ENCODE data around the gene DNAH6. TPM values are rescaled to one million over a fixed set of nuclear protein-coding genes. Genes with fewer than 3 reads are reported as not detected.
"Not testable (repeated sequence)": the region's sequence is repeated elsewhere in the genome, so short reads cannot be mapped to it uniquely, and the experiment has no call there.

DNAH6 gene
- polyA plus RNA-seq, 4 donors: 1.7 to 3.0 (median 2.2) TPM

- DNase-seq (ENCODE audit: low read depth in 4 of 4, low spot score in 3 of 4): no peak
Measured at GRCh38 chr2:84731185-84731584, 214.9 kb downstream of the DNAH6 start.

DNA sequence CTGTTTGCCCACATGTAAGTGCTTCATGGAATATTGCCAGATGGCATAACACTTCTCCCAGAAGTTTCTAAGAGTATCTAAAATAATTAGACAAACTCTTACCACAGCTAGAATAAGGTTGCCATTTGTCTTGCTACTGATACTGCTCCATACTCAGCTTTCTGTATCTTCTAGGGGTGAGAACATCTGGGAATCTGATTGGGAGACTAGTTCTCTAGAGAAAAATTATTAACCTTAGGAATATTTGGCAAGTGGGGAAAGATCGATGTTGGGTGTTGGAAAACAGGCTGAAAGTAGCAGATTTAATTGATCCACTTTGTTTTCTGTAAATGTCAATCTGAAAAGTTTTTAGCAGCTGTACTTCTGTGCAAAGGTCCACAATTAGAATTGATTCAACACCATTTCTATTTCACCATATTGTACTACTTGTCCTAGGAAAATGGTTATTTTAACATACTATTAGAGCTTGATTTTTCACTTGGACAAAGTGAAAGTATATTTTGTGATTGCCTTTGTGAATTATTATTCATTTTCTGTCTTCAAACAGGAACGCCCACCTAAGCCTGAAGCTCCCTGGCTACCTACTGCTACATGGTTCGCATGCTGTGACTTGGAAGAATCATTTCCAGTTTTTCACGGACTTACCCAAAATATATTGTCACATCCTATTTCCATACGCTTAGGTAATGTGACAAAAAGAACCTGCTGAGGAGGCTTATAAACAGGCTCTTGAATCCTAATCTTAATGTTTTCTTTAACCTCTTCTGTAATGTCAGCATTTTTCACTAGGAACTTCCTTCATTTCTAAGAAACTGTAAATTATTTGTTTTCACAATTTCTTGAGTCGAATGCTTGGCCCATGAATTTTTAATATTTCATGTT lies 216.8 kb downstream of the DNAH6 start:
- DNase-seq (ENCODE audit: low read depth in 4 of 4, low spot score in 3 of 4): no peak

DNA sequence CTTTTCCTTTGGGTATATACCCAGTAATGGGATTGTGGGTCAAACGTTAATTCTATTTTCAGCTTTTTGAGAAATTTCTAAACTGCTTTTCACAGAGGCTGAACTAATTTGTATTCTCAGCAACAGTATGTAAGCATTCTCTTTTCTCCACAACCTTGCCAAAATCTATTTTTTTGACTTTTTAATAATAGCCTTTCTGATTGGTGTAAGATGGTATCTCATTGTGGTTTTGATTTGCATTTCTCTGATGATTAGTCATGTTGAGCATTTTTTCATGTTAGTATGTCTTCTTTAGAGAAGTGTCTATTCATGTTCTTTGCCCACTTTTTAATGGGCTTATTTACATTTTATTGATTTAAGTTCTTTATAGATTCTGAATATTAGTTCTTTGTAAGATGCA lies 219.1 kb downstream of the DNAH6 start:
- no peak for DNase-seq (ENCODE audit: low read depth in 4 of 4, low spot score in 3 of 4)

DNA sequence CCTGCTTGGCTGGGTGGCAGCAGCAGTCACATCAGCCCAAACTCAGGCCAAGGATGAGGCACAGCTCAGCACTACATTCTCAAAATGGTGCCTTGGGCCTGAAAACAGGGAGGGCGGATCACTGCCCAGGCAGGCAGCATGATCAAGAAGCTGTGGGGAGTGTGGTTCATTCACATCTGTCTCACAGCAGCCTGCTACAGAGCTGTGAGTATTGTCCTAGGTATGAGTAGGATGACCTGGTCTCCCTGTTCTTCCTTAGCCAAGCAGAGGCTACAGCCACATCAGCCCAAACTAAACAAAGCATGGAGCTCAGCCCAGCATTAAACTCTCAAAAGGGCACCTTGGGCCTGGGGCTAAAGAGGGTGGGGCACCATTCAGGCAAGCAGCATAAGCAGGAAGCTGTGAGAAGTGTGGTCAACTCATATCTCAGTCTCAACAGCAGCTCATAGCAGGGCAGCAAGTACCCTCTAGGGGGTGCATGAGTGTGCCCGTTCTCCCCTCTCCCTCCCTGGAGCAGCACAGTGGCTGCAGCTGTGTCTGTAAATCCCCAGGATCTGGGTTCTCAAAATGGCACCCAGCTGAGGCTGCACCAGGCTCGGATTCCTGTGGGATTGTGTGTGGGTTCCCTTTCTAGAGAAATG lies 225.0 kb downstream of the DNAH6 start:
- no peak for DNase-seq (ENCODE audit: low read depth in 4 of 4, low spot score in 3 of 4)

- DNase-seq (ENCODE audit: low read depth in 4 of 4, low spot score in 3 of 4): no peak
Measured at GRCh38 chr2:84748341-84748740, 232.0 kb downstream of the DNAH6 start.

DNA sequence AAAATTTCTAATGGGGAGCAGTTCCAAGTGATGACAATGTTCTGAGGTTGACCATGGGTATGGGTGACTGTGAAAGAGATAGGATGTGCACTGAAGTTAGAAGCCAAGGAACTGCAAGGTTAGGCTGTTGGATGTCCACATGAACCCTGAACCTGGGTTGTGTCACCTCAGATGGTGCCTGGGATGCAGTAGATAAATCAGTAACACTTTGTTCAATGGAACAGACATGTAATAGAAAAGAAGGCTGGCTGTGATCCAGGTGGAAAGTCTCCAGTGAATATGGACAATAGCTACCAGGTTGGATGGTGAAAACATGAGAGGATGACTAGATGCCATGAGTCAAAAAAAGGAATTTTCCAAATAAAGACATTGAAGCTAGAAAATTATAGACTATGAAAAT lies 233.1 kb downstream of the DNAH6 start:
- no peak for DNase-seq (ENCODE audit: low read depth in 4 of 4, low spot score in 3 of 4)

DNA sequence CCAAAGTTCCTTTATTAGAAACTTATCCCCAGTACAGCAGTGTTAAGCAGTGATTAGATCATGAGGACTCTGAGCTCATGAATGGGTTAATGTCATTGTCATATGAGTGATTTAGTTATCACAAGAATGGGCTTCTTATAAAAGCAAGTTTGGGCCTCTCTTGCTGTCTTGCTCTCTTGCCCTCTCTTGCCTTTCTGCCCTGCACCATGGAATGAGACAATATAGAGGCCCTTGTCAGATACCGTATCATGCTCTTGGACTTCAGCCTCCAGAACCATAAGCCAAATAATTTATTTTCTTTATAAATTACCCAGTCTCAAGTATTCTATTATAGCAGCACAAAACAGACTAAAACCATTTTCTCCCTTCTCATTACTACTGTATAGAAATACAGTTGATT lies 238.8 kb downstream of the DNAH6 start:
- no peak for DNase-seq (ENCODE audit: low read depth in 4 of 4, low spot score in 3 of 4)

DNA sequence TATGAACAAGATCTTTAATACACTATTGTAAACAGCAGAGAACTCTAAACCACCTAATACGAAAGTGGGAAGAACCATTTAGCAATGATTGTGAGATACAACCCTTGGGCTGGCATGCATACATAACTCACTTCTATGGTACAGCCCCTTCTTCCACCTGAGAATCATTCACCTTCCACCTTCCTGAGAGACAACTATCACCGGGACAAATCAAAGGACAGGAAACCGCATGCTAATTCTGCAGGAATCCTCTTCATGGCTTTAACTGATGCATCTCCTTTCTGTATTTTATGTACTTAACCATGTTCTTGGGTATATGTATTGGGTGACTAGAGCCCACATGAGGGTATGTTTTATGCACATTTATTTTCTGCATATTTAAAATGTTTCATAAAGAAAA lies 241.3 kb downstream of the DNAH6 start:
- no peak for DNase-seq (ENCODE audit: low read depth in 4 of 4, low spot score in 3 of 4)

GRCh38 chr2:84766791-84767190 lies 250.5 kb downstream of the DNAH6 start:
- no peak for DNase-seq (ENCODE audit: low read depth in 4 of 4, low spot score in 3 of 4)

DNA sequence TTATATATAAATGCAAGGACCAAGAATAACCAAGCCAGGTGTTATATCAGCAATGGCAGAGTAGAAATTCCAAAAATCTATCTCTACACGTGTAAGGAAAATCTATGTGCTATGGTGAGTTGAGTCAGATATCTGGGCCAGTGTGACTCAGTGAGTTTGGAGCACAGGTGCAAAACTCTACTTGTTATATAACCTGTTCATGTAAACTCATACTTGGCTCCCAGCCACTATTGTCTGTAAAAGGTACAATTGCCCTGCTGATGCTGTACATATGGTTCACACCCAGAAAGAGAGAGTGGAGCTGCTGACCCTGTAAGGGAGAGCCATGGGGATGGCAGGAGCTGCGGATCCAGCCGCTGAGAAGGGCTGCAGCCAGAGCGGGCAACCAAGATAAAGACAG lies 252.5 kb downstream of the DNAH6 start:
- DNase-seq (ENCODE audit: low read depth in 4 of 4, low spot score in 3 of 4): no peak

- DNase-seq (ENCODE audit: low read depth in 4 of 4, low spot score in 3 of 4): no peak
Measured at GRCh38 chr2:84770280-84770679, 254.0 kb downstream of the DNAH6 start.

DNA sequence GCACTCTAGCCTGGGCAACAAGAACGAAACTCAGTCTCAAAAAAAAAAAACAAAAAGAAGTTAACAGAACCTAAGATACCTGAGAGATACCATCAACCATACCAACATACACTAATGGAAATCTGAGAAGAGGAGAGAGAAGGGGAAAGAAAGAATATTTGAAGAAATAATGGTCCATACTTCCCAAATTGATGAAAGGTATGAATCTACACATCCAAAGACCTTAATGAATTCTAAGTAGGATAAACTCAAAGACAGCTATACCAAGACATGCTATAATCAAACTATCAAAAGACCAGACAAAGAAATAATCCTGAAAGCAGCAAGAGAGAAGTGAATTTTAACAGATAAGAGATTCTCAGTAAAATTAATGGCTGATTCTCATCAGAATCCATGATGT lies 255.0 kb downstream of the DNAH6 start:
- no peak for DNase-seq (ENCODE audit: low read depth in 4 of 4, low spot score in 3 of 4)

DNA sequence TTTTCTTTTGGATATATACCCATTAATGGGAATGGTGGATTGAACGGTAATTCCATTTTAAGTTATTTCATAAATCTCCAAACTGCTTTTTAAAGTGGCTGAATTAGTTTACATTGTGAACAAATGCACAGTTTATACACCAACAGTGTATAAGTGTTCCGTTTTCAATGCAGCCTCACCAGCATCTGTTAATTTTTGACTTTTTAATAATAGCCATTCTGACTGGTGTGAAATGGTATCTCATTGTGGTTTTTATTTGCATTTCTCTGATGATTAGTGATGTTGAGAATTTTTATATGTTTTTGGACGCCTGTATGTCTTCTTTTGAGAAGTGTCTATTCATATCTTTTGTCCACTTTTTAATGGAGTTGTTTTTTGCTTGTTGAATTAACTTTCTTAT lies 257.3 kb downstream of the DNAH6 start:
- not testable (repeated sequence) for DNase-seq (ENCODE audit: low read depth in 4 of 4, low spot score in 3 of 4)

GRCh38 chr2:84776011-84776410 lies 259.7 kb downstream of the DNAH6 start:
- DNase-seq (ENCODE audit: low read depth in 4 of 4, low spot score in 3 of 4): no peak

GRCh38 chr2:84778911-84779690 lies 262.8 kb downstream of the DNAH6 start:
- DNase-seq (ENCODE audit: low read depth in 4 of 4, low spot score in 3 of 4): no peak

DNA sequence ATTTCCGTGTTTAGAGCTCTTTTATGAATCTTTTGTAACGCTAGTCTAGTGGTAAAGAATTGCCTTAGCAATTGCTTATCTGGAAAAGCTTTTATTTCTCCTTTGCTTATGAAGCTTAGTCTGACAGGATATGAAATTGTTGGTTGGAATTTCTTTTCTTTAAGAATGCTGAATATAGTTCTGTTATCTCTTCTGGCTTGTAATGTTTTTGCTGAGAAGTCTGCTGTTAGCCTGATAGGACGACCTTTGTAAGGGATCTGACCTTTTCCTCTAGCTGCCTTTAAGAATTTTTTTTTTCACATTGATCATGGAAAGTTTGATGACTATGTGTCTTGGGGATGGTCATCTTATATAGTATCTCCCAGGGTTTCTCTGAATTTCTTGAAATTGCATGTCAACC lies 263.5 kb downstream of the DNAH6 start:
- no peak for DNase-seq (ENCODE audit: low read depth in 4 of 4, low spot score in 3 of 4)

- no peak for DNase-seq (ENCODE audit: low read depth in 4 of 4, low spot score in 3 of 4)
Measured at GRCh38 chr2:84781942-84782716, 265.8 kb downstream of the DNAH6 start.

GRCh38 chr2:84782717-84783442 lies 266.6 kb downstream of the DNAH6 start:
- no peak for DNase-seq (ENCODE audit: low read depth in 4 of 4, low spot score in 3 of 4)

GRCh38 chr2:84785950-84786349 lies 269.7 kb downstream of the DNAH6 start:
- no peak for DNase-seq (ENCODE audit: low read depth in 4 of 4, low spot score in 3 of 4)

GRCh38 chr2:84786601-84787000 lies 270.3 kb downstream of the DNAH6 start:
- DNase-seq (ENCODE audit: low read depth in 4 of 4, low spot score in 3 of 4): no peak

Measured in right renal pelvis (tissue), 4 donors.